BLaER1 (cell line): ENCODE results near the gene GHITM.

Experiments used
- H3K27ac ChIP-seq: shearing (Covaris generic); formaldehyde crosslinking; 2 replicates; pipeline ENCODE4 v1.8.1; 2022
- H3K27me3 ChIP-seq: shearing (Covaris generic); formaldehyde crosslinking; 2 replicates; pipeline ENCODE4 v1.8.1; 2022
- H3K36me3 ChIP-seq: shearing (Covaris generic); formaldehyde crosslinking; 2 replicates; pipeline ENCODE4 v1.8.1; 2022
- H3K4me1 ChIP-seq: shearing (Covaris generic); formaldehyde crosslinking; 2 replicates; pipeline ENCODE4 v1.8.1; 2022
- H3K4me2 ChIP-seq: shearing (Covaris generic); formaldehyde crosslinking; 2 replicates; pipeline ENCODE4 v1.8.1; 2022
- H3K4me3 ChIP-seq: shearing (Covaris generic); formaldehyde crosslinking; 2 replicates; pipeline ENCODE4 v1.8.1; 2022
- H3K9ac ChIP-seq: shearing (Covaris generic); formaldehyde crosslinking; 2 replicates; pipeline ENCODE4 v1.8.1; 2022
- H3K9me3 ChIP-seq: shearing (Covaris generic); formaldehyde crosslinking; 2 replicates; pipeline ENCODE4 v1.8.1; 2022
- H4K20me1 ChIP-seq: shearing (Covaris generic); formaldehyde crosslinking; 2 replicates; pipeline ENCODE4 v1.8.1; 2022
- Cebpa-rat ChIP-seq: shearing (Covaris generic); IDR thresholded peaks from 2 replicates; pipeline ENCODE4 v1.8.1; 2022

The GHITM gene

DNA sequence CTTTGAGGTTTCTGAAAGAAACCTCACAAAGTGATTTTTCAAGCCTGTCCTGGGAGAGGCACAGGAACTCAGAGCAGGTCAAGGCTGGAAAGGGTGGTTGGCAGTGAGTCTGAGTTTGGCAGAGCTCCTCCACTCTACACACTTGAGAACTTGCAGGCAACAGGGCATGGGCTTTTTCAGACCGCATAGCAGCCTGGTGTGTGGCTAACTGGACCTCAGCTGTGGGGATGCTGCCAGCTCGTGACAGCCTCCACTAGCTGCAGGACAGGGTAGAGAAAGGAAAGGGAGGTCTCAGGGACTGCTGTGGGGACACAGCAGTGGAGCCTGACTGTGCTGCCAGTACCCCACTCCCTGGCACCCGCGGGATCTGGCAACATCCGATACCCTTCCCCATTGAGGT, 57.6 kb downstream of the GHITM start:
- Histone ChIP-seq H3K4me3 (no peak overlapping the region), H3K27ac (no peak overlapping the region), H3K9ac (no peak overlapping the region), H3K4me1 (no peaks in the 10 kb centered on the region), H3K4me2 (no peak overlapping the region), H4K20me1 (no peaks in the 10 kb centered on the region), H3K27me3 (peaks cover 50% of the 10 kb centered on the region), H3K36me3 (no peaks in the 10 kb centered on the region), H3K9me3 (peaks cover 6% of the 10 kb centered on the region; the same call in 1 of the 2 replicates)
- no peak for TF ChIP-seq Cebpa-rat

DNA sequence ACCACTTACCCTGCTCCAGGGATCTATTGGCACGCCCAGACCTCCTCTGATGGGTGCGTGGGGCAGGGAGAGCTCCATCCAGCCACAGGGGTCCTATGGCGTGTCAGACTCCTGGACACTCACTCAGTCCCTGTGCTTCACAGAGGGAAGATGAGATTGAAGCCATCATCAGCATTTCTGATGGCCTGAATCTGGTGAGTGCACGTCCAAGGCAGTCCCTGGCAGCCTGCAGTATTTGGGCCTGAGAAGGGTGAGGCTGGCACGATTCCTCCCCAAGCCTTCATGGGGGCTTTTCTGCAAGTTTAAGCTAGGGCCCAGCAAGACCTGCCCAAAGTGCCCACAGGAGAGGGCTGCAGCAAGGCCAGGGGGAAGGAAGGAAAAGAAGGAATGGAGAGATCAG, 58.3 kb downstream of the GHITM start:
- peaks cover 48% of the 10 kb centered on the region for H3K27me3 ChIP-seq
- no peak overlapping the region for H3K4me2 ChIP-seq
- no peaks in the 10 kb centered on the region for H3K36me3 ChIP-seq
- H3K27ac ChIP-seq = no peak overlapping the region
- H3K4me1 ChIP-seq = no peaks in the 10 kb centered on the region
- no peaks in the 10 kb centered on the region for H4K20me1 ChIP-seq
- H3K4me3 ChIP-seq = no peak overlapping the region
- no peak overlapping the region for H3K9ac ChIP-seq
- no peak for TF ChIP-seq Cebpa-rat
- peaks cover 6% of the 10 kb centered on the region; the same call in 1 of the 2 replicates for H3K9me3 ChIP-seq

GRCh38 chr10:84198206-84198915, 59.1 kb downstream of the GHITM start:
- peaks cover 40% of the 10 kb centered on the region for H3K27me3 ChIP-seq
- no peak overlapping the region for H3K4me2 ChIP-seq
- H3K4me3 ChIP-seq = no peak overlapping the region
- no peak for TF ChIP-seq Cebpa-rat
- no peak overlapping the region for H3K9ac ChIP-seq
- H3K9me3 ChIP-seq = peaks cover 6% of the 10 kb centered on the region; the same call in 1 of the 2 replicates
- H3K36me3 ChIP-seq = no peaks in the 10 kb centered on the region
- H4K20me1 ChIP-seq = no peaks in the 10 kb centered on the region
- H3K4me1 ChIP-seq = no peaks in the 10 kb centered on the region
- H3K27ac ChIP-seq = no peak overlapping the region

DNA sequence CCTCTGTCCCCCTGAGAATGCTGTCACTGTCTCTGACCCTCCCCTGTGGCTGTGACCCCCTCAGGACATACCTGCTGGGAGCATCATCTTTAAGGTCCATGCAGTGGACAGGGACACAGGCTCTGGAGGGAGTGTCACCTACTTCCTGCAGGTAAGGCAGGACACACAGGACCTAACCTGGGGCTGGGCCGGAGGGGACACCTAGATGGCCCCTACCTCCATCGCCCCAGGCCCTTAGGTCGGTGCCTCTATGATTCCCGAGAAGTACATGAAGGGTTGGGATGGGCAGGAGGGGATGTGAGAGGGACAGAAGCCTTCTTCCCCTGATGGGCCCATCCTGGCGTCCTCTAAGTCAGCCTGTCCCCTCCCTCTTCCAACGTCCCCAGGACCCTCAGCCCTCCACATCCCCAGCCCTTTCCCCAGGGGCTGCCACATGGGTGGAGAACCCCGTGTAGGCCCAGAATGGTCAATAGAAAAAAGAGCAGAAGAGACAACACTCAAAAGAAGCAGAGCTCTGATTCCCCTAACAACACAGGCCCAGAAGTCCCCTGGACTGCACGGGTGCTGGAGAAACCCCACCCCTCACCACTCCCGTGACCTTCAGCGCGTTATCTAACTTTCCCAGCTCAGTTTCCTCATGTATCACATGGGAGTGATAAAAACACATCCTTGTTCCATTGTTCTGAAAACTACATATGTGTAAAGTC, 61.4 kb downstream of the GHITM start:
- no peak for TF ChIP-seq Cebpa-rat
- H3K36me3 ChIP-seq = no peaks in the 10 kb centered on the region
- H3K4me1 ChIP-seq = no peaks in the 10 kb centered on the region
- H3K27ac ChIP-seq = no peak overlapping the region
- peaks cover 17% of the 10 kb centered on the region for H3K27me3 ChIP-seq
- H3K4me2 ChIP-seq = no peak overlapping the region
- no peak overlapping the region for H3K4me3 ChIP-seq
- no peaks in the 10 kb centered on the region for H3K9me3 ChIP-seq
- H4K20me1 ChIP-seq = no peaks in the 10 kb centered on the region
- no peak overlapping the region for H3K9ac ChIP-seq

DNA sequence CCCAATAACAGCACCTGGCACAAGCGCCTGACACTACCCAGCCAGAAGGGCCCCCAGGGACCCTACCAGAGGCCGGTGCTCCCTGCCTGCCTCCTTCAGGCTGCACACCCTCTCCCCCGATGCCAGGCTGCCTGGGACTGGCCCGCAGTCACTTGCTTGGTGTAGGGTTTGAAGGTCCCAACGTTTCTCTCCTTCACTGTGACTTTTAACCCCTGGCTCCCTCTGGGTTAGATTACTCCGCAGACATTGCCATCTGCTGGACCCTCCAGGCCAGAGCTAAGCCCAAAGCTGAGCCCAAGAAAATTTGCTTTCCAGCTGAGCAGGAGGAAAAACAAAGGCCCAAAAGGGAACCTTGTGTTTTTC, 61.9 kb downstream of the GHITM start:
- H4K20me1 ChIP-seq = no peaks in the 10 kb centered on the region
- TF ChIP-seq Cebpa-rat = no peak
- H3K4me3 ChIP-seq = no peak overlapping the region
- no peaks in the 10 kb centered on the region for H3K9me3 ChIP-seq
- no peaks in the 10 kb centered on the region for H3K36me3 ChIP-seq
- H3K4me1 ChIP-seq = no peaks in the 10 kb centered on the region
- H3K4me2 ChIP-seq = no peak overlapping the region
- no peak overlapping the region for H3K9ac ChIP-seq
- peaks cover 12% of the 10 kb centered on the region for H3K27me3 ChIP-seq
- H3K27ac ChIP-seq = no peak overlapping the region

DNA sequence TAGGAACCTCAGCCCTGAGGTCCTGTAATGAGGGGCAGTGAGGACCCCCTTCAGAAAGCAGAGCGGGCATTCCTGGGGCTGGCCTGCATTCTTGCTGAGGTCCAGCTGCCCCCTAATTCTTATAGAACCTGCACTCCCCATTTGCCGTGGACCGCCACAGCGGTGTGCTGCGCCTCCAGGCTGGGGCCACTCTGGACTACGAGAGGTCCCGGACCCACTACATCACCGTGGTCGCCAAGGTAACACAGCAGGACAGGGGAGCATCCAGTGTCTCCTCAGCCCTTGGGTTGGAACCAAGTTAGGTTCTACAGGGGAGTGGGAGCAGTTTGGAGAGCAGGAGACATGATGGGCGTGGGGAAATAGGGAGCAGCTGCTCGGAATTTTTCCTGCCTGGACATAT, 62.4 kb downstream of the GHITM start:
- TF ChIP-seq Cebpa-rat = no peak

GRCh38 chr10:84202349-84202748, 63.0 kb downstream of the GHITM start:
- Histone ChIP-seq H3K4me2 (no peak overlapping the region), H3K27ac (no peak overlapping the region), H3K4me1 (no peaks in the 10 kb centered on the region)

More for the DNA sequence above, 62.4 kb downstream of the GHITM start:
- H3K4me3 ChIP-seq = no peak overlapping the region
- H3K27ac ChIP-seq = no peak overlapping the region
- H3K9me3 ChIP-seq = no peaks in the 10 kb centered on the region
- H3K27me3 ChIP-seq = 0 out of 2 replicates have a peak, but pooled peaks cover 7% of the 10 kb centered on the region
- H4K20me1 ChIP-seq = no peaks in the 10 kb centered on the region
- H3K4me2 ChIP-seq = no peak overlapping the region
- no peaks in the 10 kb centered on the region for H3K36me3 ChIP-seq
- no peaks in the 10 kb centered on the region for H3K4me1 ChIP-seq
- no peak overlapping the region for H3K9ac ChIP-seq

More at GRCh38 chr10:84202349-84202748, 63.0 kb downstream of the GHITM start:
- no peaks in the 10 kb centered on the region for H4K20me1 ChIP-seq
- H3K4me3 ChIP-seq = no peak overlapping the region
- H3K36me3 ChIP-seq = no peaks in the 10 kb centered on the region
- TF ChIP-seq Cebpa-rat = no peak
- H3K9me3 ChIP-seq = no peaks in the 10 kb centered on the region
- no peak overlapping the region for H3K9ac ChIP-seq
- 0 out of 2 replicates have a peak, but pooled peaks cover under 1% of the 10 kb centered on the region for H3K27me3 ChIP-seq
